Measurements from ENCODE around the gene ZSCAN2.

ZSCAN2 gene

DNA sequence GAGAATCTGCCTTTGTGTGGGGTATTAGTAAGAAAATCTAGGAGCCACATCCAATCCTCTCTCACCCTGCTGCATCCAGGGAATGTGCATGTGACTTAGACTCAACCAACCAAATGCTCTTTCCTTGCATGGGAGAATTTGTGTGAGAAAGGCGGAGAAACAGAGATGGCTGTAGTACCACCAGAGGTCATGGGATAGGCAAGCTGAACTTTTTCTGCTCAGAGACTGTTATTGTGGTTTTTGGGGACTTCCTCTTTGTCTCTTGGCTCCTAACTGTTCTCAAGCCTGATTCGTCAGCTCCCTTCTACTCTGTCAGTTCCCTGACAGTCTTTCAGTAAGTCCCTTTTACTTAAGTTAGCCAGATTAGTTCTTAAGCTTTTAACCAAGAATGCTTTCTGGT, 2.6 kb upstream of the ZSCAN2 start:
- in situ Hi-C loops (cut with MboI; ENCODE audit: low sequenced_read_pairs) = no loop called here

DNA sequence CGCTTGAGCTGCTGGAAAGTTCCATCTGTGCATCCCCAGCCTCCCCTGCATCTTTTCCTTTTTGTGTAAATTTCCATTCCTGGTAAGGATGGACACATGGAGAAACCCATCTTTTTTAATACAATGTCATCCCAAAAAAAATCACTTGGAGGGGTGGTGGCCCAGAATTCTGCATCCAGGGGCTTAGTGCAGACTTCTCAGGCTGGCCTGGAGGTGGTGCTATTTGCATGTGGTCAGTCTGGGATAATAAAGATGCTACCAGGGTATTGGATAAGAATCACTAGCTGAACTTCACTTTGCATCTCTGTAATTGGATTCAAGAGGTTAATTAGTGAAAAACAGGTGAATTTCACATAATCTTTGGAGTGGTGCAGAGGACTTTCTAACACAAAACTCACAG, 1.8 kb upstream of the ZSCAN2 start:
- in situ Hi-C loops (cut with MboI; ENCODE audit: low sequenced_read_pairs) = no loop called here

DNA sequence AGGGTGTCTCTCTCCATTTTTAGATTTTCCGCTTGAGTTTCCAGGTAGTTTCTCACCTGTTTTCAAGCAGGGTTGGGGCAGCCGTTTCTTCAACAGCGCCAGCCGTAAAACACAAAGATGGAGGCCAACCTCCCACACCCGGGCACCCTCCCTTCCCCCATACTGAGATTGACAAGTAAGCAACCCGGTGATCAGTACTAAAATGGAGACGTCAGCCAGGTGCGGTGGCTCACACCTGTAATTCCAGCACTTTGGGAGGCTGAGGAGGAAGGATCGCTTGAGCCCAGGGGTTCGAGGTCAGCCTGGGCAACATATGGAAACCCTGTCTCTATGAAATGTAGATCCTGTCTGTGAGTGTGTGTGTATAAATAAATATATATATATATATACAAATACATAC, 903 bp upstream of the ZSCAN2 start:
- in situ Hi-C loops (cut with MboI; ENCODE audit: low sequenced_read_pairs) = no loop called here

DNA sequence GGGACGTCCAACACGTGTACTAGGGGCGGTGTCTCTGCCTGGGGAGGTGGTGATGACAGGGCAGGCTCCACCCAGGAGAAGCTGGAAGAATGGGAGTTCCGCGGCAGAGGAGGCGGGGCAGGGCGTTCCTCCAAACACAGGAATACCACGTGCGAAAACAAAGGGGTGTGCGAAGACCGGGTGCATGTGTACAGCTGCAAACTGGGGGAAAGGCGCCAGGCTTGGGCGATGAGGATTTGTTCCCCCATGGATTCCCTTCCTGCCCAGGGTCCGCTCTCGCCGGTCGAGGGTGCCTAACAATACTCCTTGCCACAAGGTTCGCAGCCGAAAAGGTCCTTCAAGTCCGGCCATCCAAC, 500 bp upstream of the ZSCAN2 start:
- in situ Hi-C loops (cut with MboI; ENCODE audit: low sequenced_read_pairs) = no loop called here

DNA sequence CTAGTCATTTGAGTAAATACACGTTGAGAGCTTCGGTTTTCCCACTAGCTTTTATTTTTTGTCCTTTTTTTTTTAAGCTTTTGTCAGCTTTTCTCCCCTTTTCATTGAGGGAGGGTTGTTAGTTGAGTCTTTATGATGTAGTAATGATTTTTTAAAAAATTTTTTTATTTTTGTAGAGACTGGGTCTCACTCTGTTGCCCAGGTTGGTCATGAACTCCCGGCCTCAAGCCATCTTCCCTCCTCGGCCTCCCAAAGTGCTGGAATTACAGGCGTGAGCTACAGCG, 688 bp downstream of the ZSCAN2 start:
- in situ Hi-C loops (cut with MboI; ENCODE audit: low sequenced_read_pairs) = no loop called here

DNA sequence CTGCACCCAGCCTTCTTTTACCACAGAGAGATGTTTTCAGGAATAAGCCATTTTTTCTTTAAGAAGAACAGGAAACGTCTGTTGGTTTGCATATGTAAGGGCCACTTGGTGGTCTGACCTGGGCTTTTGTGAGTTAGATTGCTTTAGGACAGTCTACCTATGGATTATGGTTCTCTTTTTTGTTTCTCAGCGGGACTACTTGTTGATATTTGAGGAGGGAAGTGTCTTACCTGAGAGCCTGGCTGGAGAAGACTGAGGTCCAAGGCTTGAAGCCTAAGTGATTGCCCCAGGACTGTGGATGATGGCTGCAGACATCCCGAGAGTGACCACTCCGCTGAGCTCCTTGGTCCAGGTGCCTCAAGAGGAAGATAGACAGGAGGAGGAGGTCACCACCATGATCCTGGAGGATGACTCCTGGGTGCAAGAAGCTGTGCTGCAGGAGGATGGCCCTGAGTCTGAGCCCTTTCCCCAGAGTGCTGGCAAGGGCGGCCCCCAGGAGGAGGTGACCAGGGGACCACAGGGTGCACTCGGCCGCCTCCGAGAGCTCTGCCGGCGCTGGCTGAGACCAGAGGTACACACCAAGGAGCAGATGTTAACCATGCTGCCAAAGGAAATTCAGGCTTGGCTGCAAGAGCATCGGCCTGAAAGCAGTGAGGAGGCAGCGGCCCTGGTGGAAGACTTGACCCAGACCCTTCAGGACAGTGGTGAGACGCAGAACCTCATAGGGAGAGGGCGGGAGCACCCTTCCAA, 3.0 kb downstream of the ZSCAN2 start:
- in situ Hi-C loops (cut with MboI; ENCODE audit: low sequenced_read_pairs) = no loop called here

DNA sequence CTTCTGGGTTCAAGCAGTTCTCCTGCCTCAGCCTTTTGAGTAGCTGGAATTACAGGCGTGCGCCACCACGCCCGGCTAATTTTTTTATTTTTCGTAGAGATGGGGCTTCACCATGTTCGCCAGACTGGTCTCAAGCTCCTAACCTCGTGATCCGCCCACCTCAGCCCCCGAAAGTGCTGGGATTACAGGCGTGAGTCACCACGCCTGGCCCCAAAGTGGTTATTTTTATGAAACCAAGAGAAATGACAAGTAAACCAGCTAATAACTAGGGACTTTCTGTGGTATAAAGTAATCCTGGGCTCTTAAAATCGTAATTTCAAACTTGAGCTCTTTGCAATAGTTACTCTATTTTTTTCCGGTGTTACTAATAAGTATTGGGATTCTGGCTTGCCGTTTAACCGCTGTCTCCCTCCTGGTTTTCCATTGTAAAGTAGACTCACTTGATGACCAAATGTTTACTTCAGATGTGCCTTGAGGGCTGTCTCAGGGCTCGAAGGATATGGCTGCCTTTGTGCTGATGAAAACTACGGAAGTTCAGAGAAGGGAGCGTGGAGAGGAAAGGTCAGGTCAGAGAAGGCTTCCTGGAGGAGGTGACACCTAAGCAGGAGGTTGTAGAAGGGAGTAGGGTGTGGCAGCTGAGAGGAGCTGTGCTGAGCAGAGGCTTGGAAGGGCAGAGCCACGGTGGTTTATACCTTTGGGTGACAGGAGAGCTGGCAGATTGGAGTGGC, 4.2 kb downstream of the ZSCAN2 start:
- in situ Hi-C loops (cut with MboI; ENCODE audit: low sequenced_read_pairs) = no loop called here

DNA sequence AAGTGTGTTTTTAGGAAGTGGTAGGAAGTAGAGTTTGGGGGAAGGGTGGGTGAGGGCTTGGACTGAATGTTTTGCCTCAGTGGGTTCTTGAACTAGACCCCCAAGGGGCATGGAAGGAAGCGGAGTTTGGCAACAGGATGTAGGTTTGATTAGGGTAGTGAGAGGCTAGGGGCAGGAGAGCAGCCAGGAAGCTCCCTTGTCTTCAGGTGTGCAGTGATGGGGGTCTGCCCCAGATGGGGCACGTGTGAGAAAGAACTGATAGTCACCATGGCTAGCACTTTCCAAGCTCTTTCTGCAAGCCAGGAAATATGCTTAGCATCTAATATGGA, 4.7 kb downstream of the ZSCAN2 start:
- in situ Hi-C loops (cut with MboI; ENCODE audit: low sequenced_read_pairs) = no loop called here

DNA sequence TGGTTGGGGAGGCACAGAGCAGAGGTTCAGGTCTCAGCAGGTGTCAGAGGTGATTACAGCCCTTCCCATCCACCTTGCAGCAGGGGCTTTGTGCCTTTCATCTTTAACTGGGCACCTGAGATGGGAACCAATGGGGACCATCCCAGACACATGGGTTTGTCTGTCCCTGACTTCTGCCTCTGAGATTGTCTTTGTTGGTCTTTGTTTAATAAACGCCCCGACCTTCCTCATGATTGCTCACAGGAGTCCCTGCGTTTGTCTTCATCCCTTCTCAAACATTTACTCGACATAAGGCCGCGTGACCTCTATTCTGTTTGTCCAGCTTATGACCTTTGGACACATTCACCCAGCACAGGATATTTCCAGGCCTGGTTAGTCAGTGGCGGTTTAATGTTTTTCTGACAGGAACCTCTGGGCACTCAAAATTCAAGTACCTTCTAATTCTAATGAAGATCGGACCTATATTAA, 5.9 kb downstream of the ZSCAN2 start:
- in situ Hi-C loops (cut with MboI; ENCODE audit: low sequenced_read_pairs) = no loop called here

DNA sequence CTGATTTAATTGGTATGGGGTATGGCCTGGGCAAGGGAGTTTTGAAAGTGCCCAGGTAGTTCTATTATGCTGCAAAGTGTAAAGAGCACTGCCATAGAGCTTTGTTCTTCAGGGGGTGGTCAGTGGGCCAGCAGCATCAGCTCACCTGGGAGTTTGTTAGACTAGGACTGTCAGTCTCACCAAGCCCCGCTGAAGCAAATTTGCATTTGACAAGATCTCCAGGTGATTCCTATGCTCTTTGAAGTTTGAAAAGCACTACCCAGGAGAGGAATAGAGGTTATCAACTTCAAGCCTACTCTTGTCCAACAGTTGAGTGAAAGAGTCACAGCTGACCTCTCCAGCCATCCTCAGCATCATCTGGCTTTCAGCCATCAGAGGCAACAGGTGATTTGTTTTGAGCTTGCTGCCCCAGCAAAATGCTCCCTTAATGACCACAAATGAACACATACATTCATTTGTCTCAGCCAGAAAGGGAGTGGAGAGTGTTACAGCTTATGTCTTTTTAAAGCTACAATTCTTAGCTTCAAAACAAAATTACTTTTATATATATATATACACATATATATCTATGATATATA, 8.0 kb downstream of the ZSCAN2 start:
- in situ Hi-C loops (cut with MboI; ENCODE audit: low sequenced_read_pairs) = no loop called here

DNA sequence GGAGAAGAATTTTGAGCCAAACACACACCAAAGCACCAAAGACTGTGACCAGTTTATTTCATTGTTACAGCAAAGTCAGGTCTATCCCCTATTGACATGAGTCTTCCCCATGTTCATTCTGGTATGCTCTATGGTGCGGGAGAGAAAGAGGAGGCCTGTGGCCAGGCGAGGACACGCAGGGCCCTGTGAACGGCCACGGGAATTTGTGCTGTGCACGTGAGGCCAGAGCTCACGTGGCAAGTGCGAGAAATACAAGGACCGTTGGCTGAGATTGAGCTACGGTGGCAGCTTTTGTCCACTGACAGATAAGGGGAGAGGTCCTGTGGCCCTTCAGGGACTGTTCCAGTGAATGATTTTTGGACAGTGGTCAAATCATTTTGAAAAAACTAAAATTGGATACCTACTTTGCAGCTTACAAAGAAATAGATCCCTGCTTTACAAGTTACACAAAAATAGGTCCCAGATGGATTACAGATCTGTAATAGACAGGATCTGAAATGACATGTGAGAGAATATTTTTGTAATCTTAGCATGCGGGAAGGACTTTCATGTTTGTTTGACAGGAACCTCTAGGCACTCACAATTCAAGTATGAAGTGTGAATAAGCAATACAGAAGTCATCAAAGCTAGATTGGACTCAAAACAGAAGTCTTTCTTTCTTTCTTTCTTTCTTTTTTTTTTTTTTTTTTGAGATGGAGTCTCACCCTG, 9.2 kb downstream of the ZSCAN2 start:
- in situ Hi-C loops (cut with MboI; ENCODE audit: low sequenced_read_pairs) = no loop called here

DNA sequence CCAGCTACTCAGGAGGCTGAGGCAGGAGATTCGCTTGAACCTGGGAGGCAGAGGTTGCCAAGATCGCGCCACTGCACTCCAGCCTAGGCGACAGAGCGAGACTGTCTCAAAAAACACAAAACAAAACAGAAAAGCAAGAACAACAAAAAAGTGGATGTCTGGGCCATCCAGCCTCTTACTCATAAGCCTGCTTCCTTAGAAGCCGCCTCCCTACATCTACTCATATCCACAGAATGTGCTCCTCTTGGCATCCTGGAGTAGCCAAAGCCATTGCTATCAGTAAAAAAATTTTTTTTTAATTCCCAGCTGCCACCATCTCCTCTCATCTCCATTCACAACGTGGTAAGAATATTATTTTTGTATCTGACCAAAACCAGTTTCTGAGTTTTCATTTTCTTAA, 10.8 kb downstream of the ZSCAN2 start:
- in situ Hi-C loops (cut with MboI; ENCODE audit: low sequenced_read_pairs) = no loop called here

DNA sequence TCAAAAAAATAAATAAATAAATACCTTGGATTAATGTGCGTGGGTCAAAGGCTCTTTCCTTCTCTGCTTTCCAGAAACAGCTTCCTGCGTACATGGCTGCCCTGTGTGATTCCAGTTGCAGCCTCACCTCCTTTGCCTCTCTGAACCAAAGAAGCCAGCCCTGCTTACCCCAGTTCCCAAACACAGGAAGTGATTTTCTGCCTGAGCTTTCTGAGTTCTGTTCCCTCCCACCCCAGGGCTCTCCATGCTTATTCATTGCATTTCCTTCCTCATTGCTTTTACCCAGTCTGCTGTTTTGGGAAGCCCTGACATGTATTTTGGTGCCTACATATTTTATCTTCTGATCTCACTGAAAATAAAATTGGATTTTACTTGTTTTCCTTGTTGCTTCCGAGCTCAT, 15.4 kb downstream of the ZSCAN2 start:
- in situ Hi-C loops (cut with MboI; ENCODE audit: low sequenced_read_pairs) = no loop called here

DNA sequence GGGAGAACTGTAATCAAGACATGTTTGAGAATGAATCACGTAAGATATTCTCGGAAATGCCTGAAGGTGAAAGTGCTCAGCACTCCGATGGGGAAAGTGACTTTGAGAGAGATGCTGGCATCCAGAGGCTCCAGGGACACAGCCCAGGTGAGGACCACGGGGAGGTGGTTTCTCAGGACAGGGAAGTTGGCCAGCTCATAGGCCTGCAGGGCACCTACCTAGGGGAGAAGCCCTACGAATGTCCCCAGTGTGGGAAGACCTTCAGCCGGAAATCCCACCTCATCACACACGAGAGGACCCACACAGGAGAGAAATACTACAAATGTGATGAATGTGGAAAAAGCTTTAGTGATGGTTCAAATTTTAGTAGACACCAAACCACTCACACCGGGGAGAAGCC, 19.8 kb downstream of the ZSCAN2 start:
- in situ Hi-C loops (cut with MboI; ENCODE audit: low sequenced_read_pairs) = no loop called here

DNA sequence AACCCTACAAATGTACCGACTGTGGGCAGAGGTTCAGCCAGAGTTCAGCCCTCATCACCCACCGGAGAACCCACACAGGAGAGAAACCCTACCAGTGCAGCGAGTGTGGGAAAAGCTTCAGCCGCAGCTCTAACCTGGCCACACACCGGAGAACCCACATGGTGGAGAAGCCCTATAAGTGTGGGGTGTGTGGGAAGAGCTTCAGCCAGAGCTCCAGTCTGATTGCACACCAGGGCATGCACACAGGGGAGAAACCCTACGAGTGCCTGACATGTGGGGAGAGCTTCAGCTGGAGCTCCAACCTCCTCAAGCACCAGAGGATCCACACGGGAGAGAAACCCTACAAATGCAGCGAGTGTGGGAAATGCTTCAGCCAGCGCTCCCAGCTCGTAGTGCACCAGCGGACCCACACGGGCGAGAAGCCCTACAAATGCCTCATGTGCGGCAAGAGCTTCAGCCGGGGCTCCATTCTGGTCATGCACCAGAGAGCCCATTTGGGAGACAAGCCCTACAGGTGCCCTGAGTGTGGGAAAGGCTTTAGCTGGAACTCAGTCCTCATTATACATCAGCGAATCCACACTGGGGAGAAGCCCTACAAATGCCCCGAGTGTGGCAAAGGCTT, 20.7 kb downstream of the ZSCAN2 start:
- in situ Hi-C loops (cut with MboI; ENCODE audit: low sequenced_read_pairs) = no loop called here

DNA sequence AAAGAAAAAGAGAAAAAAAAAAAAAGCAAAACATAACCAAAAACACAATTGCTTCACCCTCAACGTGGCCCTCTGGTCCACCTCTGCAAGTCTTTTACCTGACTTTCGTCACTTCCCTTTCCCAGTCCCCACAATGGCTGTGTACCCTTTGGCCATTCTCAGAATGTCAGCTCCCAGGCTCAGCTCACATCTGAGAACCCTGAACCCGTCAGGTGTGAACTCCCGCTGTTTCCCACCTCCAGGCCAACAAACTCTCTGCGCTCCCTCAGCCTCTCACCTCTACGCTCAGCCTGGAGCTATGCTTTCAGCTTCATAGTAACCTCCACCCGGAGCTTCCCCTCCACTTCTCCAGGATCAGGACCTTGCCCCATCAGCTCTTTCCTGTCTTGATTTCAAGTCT, 23.6 kb downstream of the ZSCAN2 start:
- in situ Hi-C loops (cut with MboI; ENCODE audit: low sequenced_read_pairs) = no loop called here

DNA sequence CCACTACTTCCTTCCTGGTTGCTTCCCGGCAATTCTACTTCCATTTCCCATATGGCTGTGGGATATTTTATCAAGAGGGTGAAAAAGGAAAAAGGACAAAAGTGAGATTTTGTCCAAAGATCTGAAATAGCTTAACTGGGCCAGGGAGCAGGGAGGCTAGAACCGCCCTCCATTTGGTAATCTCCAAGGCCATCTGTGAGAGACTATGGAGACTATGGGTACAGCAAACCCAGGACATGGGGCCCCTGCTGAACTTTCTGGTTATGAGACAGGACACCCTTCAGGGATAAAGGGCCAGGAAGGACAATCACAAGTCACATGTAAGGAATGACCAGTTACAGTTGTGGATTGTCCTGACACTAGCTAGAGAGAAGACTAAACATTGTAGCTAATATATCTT, 24.3 kb downstream of the ZSCAN2 start:
- in situ Hi-C loops (cut with MboI; ENCODE audit: low sequenced_read_pairs) = no loop called here

DNA sequence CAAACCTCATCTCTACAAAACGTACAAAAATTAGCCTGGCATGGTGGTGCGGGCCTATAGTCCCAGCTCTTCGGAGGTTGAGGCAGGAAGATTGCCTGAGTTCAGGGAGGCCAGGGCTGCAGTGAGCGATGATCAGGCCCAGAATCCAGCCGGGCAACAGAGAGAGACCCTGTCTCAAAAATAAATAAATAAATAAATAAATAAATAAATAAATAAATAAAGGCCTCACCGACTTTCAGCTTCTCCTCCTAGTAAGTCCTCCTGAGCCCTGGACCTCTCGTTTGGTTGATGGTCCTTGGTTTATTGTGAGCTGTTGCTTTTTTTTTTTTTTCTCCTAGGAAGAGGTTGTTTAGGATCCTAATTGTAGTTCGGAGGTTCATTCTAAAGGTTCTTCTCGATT, 28.2 kb downstream of the ZSCAN2 start:
- in situ Hi-C loops (cut with MboI; ENCODE audit: low sequenced_read_pairs) = no loop called here

DNA sequence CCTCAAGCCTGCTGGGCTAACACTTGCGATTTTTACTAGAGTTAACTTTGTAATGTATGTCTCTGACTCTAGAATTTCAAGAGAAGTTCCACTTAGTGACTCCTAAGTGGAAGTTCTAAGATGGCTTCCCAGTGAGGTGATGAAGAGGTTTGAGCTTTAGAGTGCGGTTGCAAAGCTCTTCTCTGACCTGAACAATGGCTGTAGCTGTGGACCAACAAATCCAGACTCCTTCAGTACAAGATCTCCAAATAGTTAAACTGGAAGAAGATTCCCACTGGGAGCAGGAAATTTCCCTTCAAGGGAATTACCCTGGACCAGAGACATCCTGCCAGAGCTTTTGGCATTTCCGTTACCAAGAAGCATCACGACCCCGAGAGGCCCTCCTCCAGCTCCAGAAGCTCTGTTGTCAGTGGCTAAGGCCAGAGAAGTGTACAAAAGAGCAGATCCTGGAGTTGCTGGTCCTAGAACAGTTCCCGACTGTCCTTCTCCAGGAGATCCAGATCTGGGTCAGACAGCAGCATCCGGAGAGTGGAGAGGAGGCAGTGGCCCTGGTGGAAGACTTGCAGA, 31.0 kb downstream of the ZSCAN2 start:
- in situ Hi-C loops (cut with MboI; ENCODE audit: low sequenced_read_pairs) = no loop called here

DNA sequence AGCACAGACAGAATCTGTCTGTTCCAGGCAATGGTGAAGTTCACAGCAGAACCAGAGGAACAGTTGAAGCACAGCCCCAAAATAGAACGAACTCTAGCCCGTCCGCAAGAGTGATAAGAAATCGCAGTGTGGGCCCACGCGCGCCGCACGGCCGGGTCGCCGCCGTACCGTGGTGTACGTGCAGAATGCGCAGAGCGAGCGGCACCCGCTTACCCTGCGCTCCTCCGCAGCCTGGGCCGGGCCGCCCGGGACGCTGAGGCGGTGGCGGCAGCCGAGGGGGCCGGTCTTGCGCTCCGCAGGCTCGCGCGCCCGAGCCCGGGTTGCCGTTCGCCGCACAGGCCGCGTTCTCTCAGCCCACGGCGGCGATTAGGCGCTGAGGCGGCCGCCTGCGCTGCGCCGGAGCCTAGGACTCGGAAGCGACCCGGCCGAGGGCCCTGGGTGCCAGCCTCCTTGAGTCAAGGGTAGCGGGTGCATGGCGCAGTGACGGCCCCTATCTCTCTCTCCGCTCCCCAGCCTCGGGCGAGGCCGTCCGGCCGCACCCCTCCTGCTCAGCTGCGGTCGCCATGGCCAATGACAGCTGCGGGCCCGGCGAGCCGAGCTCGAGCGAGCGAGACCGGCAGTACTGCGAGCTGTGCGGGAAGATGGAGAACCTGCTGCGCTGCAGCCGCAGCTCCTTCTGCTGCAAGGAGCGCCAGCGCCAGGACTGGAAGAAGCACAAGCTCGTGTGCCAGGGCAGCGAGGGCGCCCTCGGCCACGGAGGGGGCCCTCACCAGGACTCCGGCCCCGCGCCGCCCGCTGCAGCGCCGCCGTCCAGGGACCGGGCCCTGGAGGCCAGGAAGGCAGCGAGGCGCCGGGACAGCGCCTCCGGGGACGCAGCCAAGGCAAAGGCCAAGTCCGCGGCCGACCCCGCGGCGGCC, 32.8 kb downstream of the ZSCAN2 start:
- in situ Hi-C loops (cut with MboI; ENCODE audit: low sequenced_read_pairs) = no loop called here

Data from HL-60/S4 treated with phorbol 12-myristate 13-acetate at 8.2 ng/mL for 4 days and 3 days (cell line).